Activated CD4-positive, CD25-positive, alpha-beta regulatory T cell treated with anti-CD3 and anti-CD28 coated beads, Interleukin-2, amount 50 U/mL, for 16 hours (primary cell): ENCODE results near the gene PGBD5.

Source experiments
- DNase-seq: peaks from one replicate; pipeline ENCODE4 v3.0.0-alpha.2; 2020; ENCODE audit warnings: low read depth, low spot score

PGBD5 gene

GRCh38 chr1:230265200-230266115, 160.7 kb downstream of the PGBD5 start:
- no peak for DNase-seq
